ENCODE results near the gene PAFAH1B2. TPM values are rescaled to one million over a fixed set of nuclear protein-coding genes. Genes with fewer than 3 reads are reported as not detected.

Gene PAFAH1B2
- total RNA-seq, 1 experiment from 2014 or later: 154 TPM

- intact Hi-C loops (cut with micrococcal nuclease): no loop called here
- H4K20me1 ChIP-seq (ENCODE audit: insufficient read depth): no peaks in the 10 kb centered on the region
- no peak for TF ChIP-seq EGR1 (IDR thresholded peaks at IDR 0.05; ENCODE audit: low read depth)
- TF ChIP-seq ZBTB33 (IDR thresholded peaks at IDR 0.05; ENCODE audit: extremely low read depth, insufficient replicate concordance, low read length): no peak
- no peak for TF ChIP-seq TCF7L2 (IDR thresholded peaks at IDR 0.05; ENCODE audit: borderline replicate concordance, extremely low read depth, insufficient read depth, insufficient read length)
- no peak for TF ChIP-seq SIN3A (IDR thresholded peaks at IDR 0.05; ENCODE audit: low read depth)
- no peak for TF ChIP-seq SP1 (IDR thresholded peaks at IDR 0.05; ENCODE audit: low read depth)
- TF ChIP-seq CEBPB (IDR thresholded peaks at IDR 0.05; ENCODE audit: low read depth): no peak
- TF ChIP-seq EZH2 (IDR thresholded peaks at IDR 0.05): no peak
- no peak for TF ChIP-seq ATF3 (IDR thresholded peaks at IDR 0.05)
- TF ChIP-seq RAD21 (IDR thresholded peaks at IDR 0.05; ENCODE audit: low read depth): no peak
- no peak for TF ChIP-seq CTCF (IDR thresholded peaks at IDR 0.05 in 2 of 3, conservative IDR thresholded peaks at IDR 0.05 in 1 of 3; ENCODE audit: borderline replicate concordance in 1 of 3, insufficient read depth in 1 of 3, low read depth in 2 of 3, low read length in 2 of 3)
- TF ChIP-seq ZFX (IDR thresholded peaks at IDR 0.05): no peak
- TF ChIP-seq REST (IDR thresholded peaks at IDR 0.05; ENCODE audit: low read depth): no peak
- no peak for TF ChIP-seq FOSL1 (IDR thresholded peaks at IDR 0.05; ENCODE audit: low read depth)
- no peak for TF ChIP-seq MAX (IDR thresholded peaks at IDR 0.05)
- no peak for TF ChIP-seq ELF1 (IDR thresholded peaks at IDR 0.05; ENCODE audit: borderline replicate concordance, low read depth)
- TF ChIP-seq EZH2phosphoT487 (IDR thresholded peaks at IDR 0.05; ENCODE audit: borderline replicate concordance): no peak
- TF ChIP-seq YY1 (IDR thresholded peaks at IDR 0.05; ENCODE audit: extremely low read depth, insufficient replicate concordance, low read depth, low read length): no peak
- no peak for TF ChIP-seq POLR2AphosphoS5 (IDR thresholded peaks at IDR 0.05; ENCODE audit: low read depth, low read length)
- no peaks in the 10 kb centered on the region for H3K27me3 ChIP-seq (ENCODE audit: insufficient read depth, low read length)
- H3K4me3 ChIP-seq (replicated peaks in 1 of 2; ENCODE audit: low read depth in 1 of 2, low read length in 2 of 2): no peak overlapping the region
- ChIA-PET CTCF (no interaction called here), POLR2A (no interaction called here), RAD21 (ENCODE audit: low non-redundant PET in 1 of 2, low total read pairs in 2 of 2, uncharacterized antibody in 2 of 2, unreplicated experiment in 2 of 2) (no interaction called here)
- H3K4me2 ChIP-seq (ENCODE audit: low read length): no peak overlapping the region
- H3K9me3 ChIP-seq (ENCODE audit: control insufficient read depth in 1 of 2, insufficient read depth in 1 of 2, low read depth in 1 of 2, low read length in 2 of 2): no peaks in the 10 kb centered on the region
- no peak overlapping the region for H3K9ac ChIP-seq (ENCODE audit: low read length)
- no TSS peak for BruUV-seq (replicated peaks)
- H3K9me2 ChIP-seq (ENCODE audit: insufficient read depth): no peaks in the 10 kb centered on the region
- H3K4me1 ChIP-seq (ENCODE audit: control insufficient read depth in 1 of 2, insufficient read depth in 2 of 2, low read length in 2 of 2): peaks cover 10 to 20% of the 10 kb centered on the region in 2 experiments
- DNase-seq (ENCODE audit: low read depth, low spot score) (no peak), ATAC-seq (no peak)
- no peak overlapping the region for H3K27ac ChIP-seq (ENCODE audit: low read depth, low read length)
- no peaks in the 10 kb centered on the region for H3K79me2 ChIP-seq (ENCODE audit: insufficient read depth, low read length)
- H2AFZ ChIP-seq (ENCODE audit: low read depth, low read length, poor library complexity, severe bottlenecking): no peak overlapping the region
- peaks cover 9 to 17% of the 10 kb centered on the region in 2 experiments; a peak in 3 of 4 replicates for H3K36me3 ChIP-seq (ENCODE audit: control insufficient read depth in 1 of 2, insufficient read depth in 2 of 2, low read length in 2 of 2)
Observed at GRCh38 chr11:117219455-117219854, 75.4 kb downstream of the PAFAH1B2 start.

Data from HCT116 (cell line).